Trophoblast cell (in vitro differentiated cells and primary cell): ENCODE measurements around the gene RRAS.

Experiments
- DNase-seq, 2 donors: peaks; one replicate each; pipeline ENCODE4 v3.0.0-alpha.2; 2016
- H2AFZ ChIP-seq: 2 replicates; pipeline ENCODE4 v1.6.1; 2013; ENCODE audit warnings: low read length, moderate library complexity, mild to moderate bottlenecking; ENCODE audit not compliant: insufficient read depth, poor library complexity
- H2AK5ac ChIP-seq: 2 replicates; pipeline ENCODE4 v1.6.1; 2013; ENCODE audit warnings: mild to moderate bottlenecking, low read length
- H2BK120ac ChIP-seq: 2 replicates; pipeline ENCODE4 v1.6.1; 2013; ENCODE audit warnings: low read length, mild to moderate bottlenecking, moderate library complexity; ENCODE audit not compliant: insufficient read depth, poor library complexity
- H2BK12ac ChIP-seq: 2 replicates; pipeline ENCODE4 v1.6.1; 2013; ENCODE audit warnings: mild to moderate bottlenecking, low read length, moderate library complexity
- H2BK5ac ChIP-seq: 2 replicates; pipeline ENCODE4 v1.6.1; 2013; ENCODE audit warnings: low read length, low read depth, moderate library complexity, mild to moderate bottlenecking; ENCODE audit not compliant: poor library complexity
- H3K14ac ChIP-seq: 2 replicates; pipeline ENCODE4 v1.6.1; 2013; ENCODE audit warnings: mild to moderate bottlenecking, low read length
- H3K18ac ChIP-seq: 2 replicates; pipeline ENCODE4 v1.6.1; 2013; ENCODE audit warnings: mild to moderate bottlenecking, low read length
- H3K23ac ChIP-seq: 2 replicates; pipeline ENCODE4 v1.6.1; 2013; ENCODE audit warnings: low read length
- H3K27ac ChIP-seq: 2 replicates; pipeline ENCODE4 v1.5.1; 2013; ENCODE audit warnings: low read depth, mild to moderate bottlenecking, inconsistent platforms, low read length, moderate library complexity
- H3K27me3 ChIP-seq: 2 replicates; pipeline ENCODE4 v1.6.1; 2013; ENCODE audit warnings: inconsistent platforms, mild to moderate bottlenecking, low read length, moderate library complexity; ENCODE audit not compliant: insufficient read depth
- H3K36me3 ChIP-seq, 2 experiments: 1 replicate in 1 of 2; 2 replicates in 1 of 2; pipeline ENCODE4 v1.6.1; 2013; ENCODE audit warnings: low read length in 2 of 2, mild to moderate bottlenecking in 2 of 2, moderate library complexity in 1 of 2; ENCODE audit not compliant: insufficient read depth in 2 of 2, control insufficient read depth in 1 of 2
- H3K4ac ChIP-seq: 2 replicates; pipeline ENCODE4 v1.6.1; 2013; ENCODE audit warnings: low read depth, mild to moderate bottlenecking, low read length, moderate library complexity
- H3K4me1 ChIP-seq, 2 experiments: 1 replicate in 1 of 2; 2 replicates in 1 of 2; pipeline ENCODE4 v1.6.1; 2013; ENCODE audit warnings: low read length in 2 of 2, mild to moderate bottlenecking in 2 of 2, moderate library complexity in 1 of 2; ENCODE audit not compliant: insufficient read depth in 2 of 2, control insufficient read depth in 1 of 2
- H3K4me2 ChIP-seq: 2 replicates; pipeline ENCODE4 v1.6.1; 2013; ENCODE audit warnings: inconsistent platforms, mild to moderate bottlenecking, low read length, moderate library complexity
- H3K4me3 ChIP-seq: 2 replicates; pipeline ENCODE4 v1.5.1; 2013; ENCODE audit warnings: mild to moderate bottlenecking, low read depth, low read length, inconsistent platforms
- H3K79me1 ChIP-seq: one replicate; pipeline ENCODE4 v1.6.1; 2013; ENCODE audit warnings: low read length
- H3K79me2 ChIP-seq: 2 replicates; pipeline ENCODE4 v1.6.1; 2013; ENCODE audit warnings: low read length, mild to moderate bottlenecking; ENCODE audit not compliant: control insufficient read depth, insufficient read depth, poor library complexity
- H3K9ac ChIP-seq: 2 replicates; pipeline ENCODE4 v1.6.1; 2013; ENCODE audit warnings: mild to moderate bottlenecking, low read length
- H3K9me3 ChIP-seq: 2 replicates; pipeline ENCODE4 v1.6.1; 2013; ENCODE audit warnings: low read depth, mild to moderate bottlenecking, control low read depth, inconsistent platforms, low read length; ENCODE audit not compliant: insufficient read depth
- H4K12ac ChIP-seq: 2 replicates; pipeline ENCODE4 v1.6.1; 2013; ENCODE audit warnings: low read depth, mild to moderate bottlenecking, low read length, moderate library complexity
- H4K8ac ChIP-seq: 2 replicates; pipeline ENCODE4 v1.6.1; 2013; ENCODE audit warnings: low read depth, mild to moderate bottlenecking, low read length, moderate library complexity
- H4K91ac ChIP-seq: one replicate; pipeline ENCODE4 v1.6.1; 2013; ENCODE audit warnings: low read depth, mild to moderate bottlenecking, low read length, moderate library complexity
- WGBS: extraction: QIAGEN DNeasy Blood & Tissue Kit; methylation state at CpG from one replicate; pipeline ENCODE4 v1.1.7; 2013; ENCODE audit warnings: missing lambda C conversion rate; ENCODE audit not compliant: insufficient read length, insufficient coverage; ENCODE audit errors: extremely low coverage; 5-methylcytosine and 5-hydroxymethylcytosine counted together

RRAS gene

DNA sequence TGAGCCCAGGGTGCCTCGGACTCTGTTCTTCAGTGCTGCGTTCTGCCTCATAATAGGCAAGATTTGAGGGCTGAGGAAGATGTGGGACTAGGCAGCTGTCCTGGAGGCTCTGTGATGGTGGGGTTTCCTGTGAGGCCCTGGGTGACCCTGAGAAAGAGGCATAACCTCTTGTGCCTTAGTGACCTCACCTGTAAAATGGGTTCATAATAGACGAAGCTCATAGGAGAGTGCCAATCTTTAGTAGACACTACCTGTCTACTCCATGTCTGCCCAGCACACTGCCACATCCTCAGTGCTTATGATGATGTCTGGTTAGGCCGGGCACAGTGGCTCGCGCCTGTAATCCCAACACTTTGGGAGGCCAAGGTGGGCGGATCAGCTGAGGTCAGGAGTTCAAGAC is 23.4 kb downstream of the RRAS start:
- Histone ChIP-seq H2BK5ac (no peak overlapping the region), H3K79me2 (no peaks in the 10 kb centered on the region), H3K27ac (no peak overlapping the region), H3K4me1 (peaks cover 2 to 3% of the 10 kb centered on the region in 2 experiments), H2BK12ac (no peak overlapping the region), H3K4me2 (no peak overlapping the region), H3K4me3 (no peak overlapping the region), H3K18ac (no peak overlapping the region), H4K91ac (no peak overlapping the region), H2AFZ (no peak overlapping the region), H3K27me3 (no peaks in the 10 kb centered on the region), H4K12ac (no peak overlapping the region), H2BK120ac (no peak overlapping the region), H3K9ac (no peak overlapping the region), H3K79me1 (no peaks in the 10 kb centered on the region), H3K4ac (no peak overlapping the region), H4K8ac (no peak overlapping the region), H3K9me3 (peaks cover 2% of the 10 kb centered on the region), H3K14ac (no peak overlapping the region), H2AK5ac (no peak overlapping the region), H3K23ac (no peak overlapping the region), H3K36me3 (peaks cover 50 to 59% of the 10 kb centered on the region in 2 experiments)
- no peak for DNase-seq
- WGBS = no CpG with 5 or more reads among the region's 7 CpGs

DNA sequence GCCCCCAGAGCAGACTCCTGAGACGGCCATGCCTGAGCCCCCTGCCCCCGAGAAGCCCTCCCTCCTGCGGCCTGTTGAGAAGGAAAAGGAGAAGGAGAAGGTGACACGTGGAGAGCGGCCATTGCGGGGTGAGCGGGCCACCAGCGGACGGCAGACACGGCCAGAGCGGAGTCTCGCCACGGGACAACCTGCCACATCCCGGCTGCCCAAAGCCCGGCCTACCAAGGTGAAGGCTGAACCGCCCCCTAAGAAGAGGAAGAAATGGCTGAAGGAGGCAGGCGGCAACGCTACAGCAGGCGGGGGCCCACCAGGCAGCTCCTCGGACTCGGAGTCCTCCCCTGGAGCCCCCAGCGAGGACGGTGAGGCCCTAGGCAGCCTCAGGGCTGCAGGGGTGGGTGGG is 24.1 kb downstream of the RRAS start:
- Histone ChIP-seq H2BK12ac (no peak overlapping the region), H3K36me3 (peaks cover 51 to 60% of the 10 kb centered on the region in 2 experiments), H2BK120ac (no peak overlapping the region), H3K18ac (no peak overlapping the region), H4K91ac (no peak overlapping the region), H3K9ac (no peak overlapping the region), H3K4me3 (no peak overlapping the region), H2AK5ac (no peak overlapping the region), H3K27ac (no peak overlapping the region), H4K12ac (no peak overlapping the region), H3K4me1 (peaks cover 2 to 3% of the 10 kb centered on the region in 2 experiments), H2BK5ac (no peak overlapping the region), H4K8ac (no peak overlapping the region), H3K23ac (no peak overlapping the region), H3K79me1 (no peaks in the 10 kb centered on the region), H3K4ac (no peak overlapping the region), H2AFZ (no peak overlapping the region), H3K27me3 (no peaks in the 10 kb centered on the region), H3K14ac (no peak overlapping the region), H3K9me3 (peaks cover 2% of the 10 kb centered on the region), H3K79me2 (no peaks in the 10 kb centered on the region), H3K4me2 (no peak overlapping the region)
- DNase-seq = no peak
- no CpG with 5 or more reads among the region's 23 CpGs for WGBS

DNA sequence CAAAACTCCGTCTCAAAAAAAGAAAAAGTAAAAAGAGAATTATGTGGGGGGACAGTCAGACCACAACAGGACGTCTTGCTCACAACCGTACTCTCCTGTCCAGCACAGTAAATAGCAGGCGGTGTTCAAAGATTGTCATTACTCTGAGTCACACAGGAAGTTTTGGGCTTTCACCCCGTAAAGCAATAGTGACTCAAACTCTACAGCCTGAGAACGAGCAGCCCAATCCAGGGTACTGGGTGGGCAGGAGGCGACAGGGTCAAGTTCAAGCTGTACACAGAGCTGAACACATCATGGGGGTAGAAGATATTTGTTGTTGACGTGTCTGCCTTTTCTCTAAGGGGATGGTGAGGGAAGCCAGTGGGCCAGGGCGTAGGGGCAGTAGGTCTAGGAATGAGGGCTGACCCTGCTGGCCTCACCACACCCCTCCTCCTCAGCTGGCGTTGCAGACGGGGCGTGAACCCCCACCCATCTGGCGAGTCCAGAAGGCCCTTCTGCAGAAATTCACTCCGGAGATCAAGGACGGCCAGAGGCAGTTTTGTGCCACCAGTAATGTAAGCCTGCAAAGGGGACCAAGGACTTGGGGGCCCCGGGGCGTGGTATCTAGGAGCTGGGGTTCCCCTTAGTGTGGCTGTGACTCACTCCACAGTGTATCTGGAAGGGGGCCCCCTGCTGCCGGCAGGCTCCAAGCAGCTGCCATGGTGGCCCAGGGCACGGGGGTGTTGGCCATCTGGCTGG is 25.7 kb downstream of the RRAS start:
- H3K23ac ChIP-seq = no peak overlapping the region
- peak in 1 of 2 donors; percentile 32 for DNase-seq
- no peak overlapping the region for H2BK120ac ChIP-seq
- peak overlapping the region; percentile 7 for H3K18ac ChIP-seq
- no peak overlapping the region for H3K4me2 ChIP-seq
- no peak overlapping the region for H2BK12ac ChIP-seq
- no peaks in the 10 kb centered on the region for H3K27me3 ChIP-seq
- no peak overlapping the region for H3K14ac ChIP-seq
- H3K79me1 ChIP-seq = no peaks in the 10 kb centered on the region
- H2AFZ ChIP-seq = no peak overlapping the region
- peaks cover 53 to 59% of the 10 kb centered on the region in 2 experiments for H3K36me3 ChIP-seq
- peaks cover 2% of the 10 kb centered on the region for H3K79me2 ChIP-seq
- H2BK5ac ChIP-seq = no peak overlapping the region
- peaks cover 2% of the 10 kb centered on the region for H3K9me3 ChIP-seq
- H4K8ac ChIP-seq = no peak overlapping the region
- H3K4ac ChIP-seq = no peak overlapping the region
- H4K91ac ChIP-seq = no peak overlapping the region
- no peak overlapping the region for H4K12ac ChIP-seq
- H2AK5ac ChIP-seq = no peak overlapping the region
- no peak overlapping the region for H3K27ac ChIP-seq
- H3K4me3 ChIP-seq = no peak overlapping the region
- H3K4me1 ChIP-seq = peaks cover 2 to 3% of the 10 kb centered on the region in 2 experiments
- no CpG with 5 or more reads among the region's 19 CpGs for WGBS
- no peak overlapping the region for H3K9ac ChIP-seq

DNA sequence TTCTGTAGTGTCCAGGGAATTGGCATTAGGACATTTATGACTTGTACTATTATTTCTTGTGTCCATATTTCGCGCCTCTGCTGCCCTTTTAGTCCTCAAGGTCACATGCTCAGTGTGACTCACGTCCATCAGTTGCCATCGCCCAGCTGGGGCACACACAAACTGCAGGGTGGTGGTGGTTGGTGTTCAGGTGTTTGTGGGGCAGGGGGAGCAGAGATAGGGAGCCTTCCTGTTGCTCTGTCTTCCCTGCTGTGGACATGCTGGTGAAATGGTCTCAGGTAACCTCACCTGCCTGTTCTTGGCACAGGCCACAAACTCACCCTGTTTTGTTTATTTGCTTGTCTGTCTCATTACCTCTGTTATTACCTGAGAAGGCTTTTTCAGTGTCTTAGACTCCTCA is 26.6 kb downstream of the RRAS start:
- H3K18ac ChIP-seq = no peak overlapping the region

More for the DNA sequence above, 26.6 kb downstream of the RRAS start:
- Histone ChIP-seq H2BK5ac (no peak overlapping the region), H3K36me3 (peaks cover 56 to 63% of the 10 kb centered on the region in 2 experiments), H2BK12ac (no peak overlapping the region), H3K14ac (no peak overlapping the region), H3K4ac (no peak overlapping the region), H3K23ac (no peak overlapping the region), H3K27ac (no peak overlapping the region), H3K4me2 (no peak overlapping the region), H4K12ac (no peak overlapping the region), H2AFZ (no peak overlapping the region), H3K4me3 (no peak overlapping the region), H4K91ac (no peak overlapping the region), H3K4me1 (peaks cover 2 to 3% of the 10 kb centered on the region in 2 experiments), H4K8ac (no peak overlapping the region), H3K79me2 (peaks cover 2% of the 10 kb centered on the region), H3K79me1 (no peaks in the 10 kb centered on the region), H2AK5ac (no peak overlapping the region), H3K9ac (no peak overlapping the region), H3K9me3 (peaks cover 2% of the 10 kb centered on the region), H3K27me3 (no peaks in the 10 kb centered on the region), H2BK120ac (no peak overlapping the region)
- WGBS = no CpG with 5 or more reads among the region's 4 CpGs
- DNase-seq = peak in 1 of 2 donors; percentile 5
